Fibroblast of lung (primary cell): ENCODE measurements around the gene SH3TC1. TPM values are rescaled to one million over a fixed set of nuclear protein-coding genes. Genes with fewer than 3 reads are reported as not detected.

ENCODE experiments used
- DNase-seq, 2 donors: peaks; one replicate each; pipeline versions ENCODE4 v3.0.0 to v3.0.0-alpha.2; 2010; ENCODE audit warnings: low read depth in 2 of 2
- H2AFZ ChIP-seq: 2 replicates; pipeline ENCODE4 v1.5.1; 2012; ENCODE audit warnings: low read length, control low read depth, inconsistent platforms
- H3K27ac ChIP-seq: 2 replicates; pipeline ENCODE4 v1.5.1; 2011; ENCODE audit warnings: low read length, control low read depth; ENCODE audit not compliant: insufficient read depth
- H3K27me3 ChIP-seq: 2 replicates; pipeline ENCODE4 v1.5.1; 2011; ENCODE audit warnings: mild to moderate bottlenecking, low read length; ENCODE audit not compliant: control insufficient read depth, insufficient read depth
- H3K36me3 ChIP-seq: 2 replicates; pipeline ENCODE4 v1.5.1; 2011; ENCODE audit warnings: low read length; ENCODE audit not compliant: control insufficient read depth, insufficient read depth
- H3K4me1 ChIP-seq: 2 replicates; pipeline ENCODE4 v1.5.1; 2011; ENCODE audit warnings: low read length; ENCODE audit not compliant: control insufficient read depth, insufficient read depth; ENCODE audit errors: extremely low read depth
- H3K4me2 ChIP-seq: 2 replicates; pipeline ENCODE4 v1.5.1; 2011; ENCODE audit warnings: low read length, control low read depth; ENCODE audit not compliant: insufficient read depth; ENCODE audit errors: extremely low read depth
- H3K4me3 ChIP-seq, 4 experiments: fragments of 200-600 bp in 1 of 4; sonication (generic) in 1 of 4; replicated peaks in 1 of 4; 2 replicates each; pipeline ENCODE4 v1.5.1; 2011 to 2016; ENCODE audit warnings: low read length in 4 of 4, low read depth in 3 of 4, mild to moderate bottlenecking in 3 of 4, control low read depth in 2 of 4, inconsistent platforms in 1 of 4, mixed read lengths in 1 of 4; ENCODE audit not compliant: insufficient read depth in 1 of 4; ENCODE audit errors: control extremely low read depth in 1 of 4
- H3K79me2 ChIP-seq: 2 replicates; pipeline ENCODE4 v1.5.1; 2012; ENCODE audit warnings: mild to moderate bottlenecking, low read length, inconsistent platforms; ENCODE audit not compliant: control insufficient read depth, insufficient read depth
- H3K9ac ChIP-seq: 2 replicates; pipeline ENCODE4 v1.5.1; 2011; ENCODE audit warnings: mild to moderate bottlenecking, low read length, control low read depth; ENCODE audit not compliant: insufficient read depth
- H3K9me3 ChIP-seq: 2 replicates; pipeline ENCODE4 v1.5.1; 2012; ENCODE audit warnings: low read depth, low read length; ENCODE audit not compliant: control insufficient read depth, insufficient read depth
- H4K20me1 ChIP-seq: 2 replicates; pipeline ENCODE4 v1.5.1; 2011; ENCODE audit warnings: low read length; ENCODE audit not compliant: control insufficient read depth, insufficient read depth; ENCODE audit errors: extremely low read depth
- EZH2 ChIP-seq: IDR thresholded peaks from 2 replicates; pipeline ENCODE4 v1.5.1; 2012; ENCODE audit warnings: low read length, control low read depth, mild to moderate bottlenecking; ENCODE audit errors: missing control alignments
- polyA plus RNA-seq, 2 donors: library from polyadenylated mRNA; depleted of rRNA in 1 of 2; stranded (reverse) in 1 of 2; unstranded in 1 of 2; fragments of >200 nt; gene quantifications; 2 replicates each; pipeline ENCODE4 v1.2.1, GENCODE V29; 2011 to 2012; ENCODE audit warnings: missing spikeins in 1 of 2
- total RNA-seq: library from RNA; depleted of rRNA; stranded (reverse); fragments of >200 nt; gene quantifications from 2 replicates; pipeline ENCODE4 v1.2.1, GENCODE V29; 2014
- TF ChIP-seq, protein P1 (sequence below), 2 donors: IDR thresholded peaks in 1 of 2; conservative IDR thresholded peaks in 1 of 2; 1 replicate in 1 of 2; 2 replicates in 1 of 2; pipeline ENCODE4 v1.5.1; 2011 to 2012; ENCODE audit warnings: low read length in 2 of 2, control low read depth in 1 of 2, inconsistent platforms in 1 of 2, low read depth in 1 of 2, mild to moderate bottlenecking in 1 of 2

The SH3TC1 gene
- total and polyA plus RNA-seq, 2 donors (not counting 1 experiment from before 2014, with no cell fraction given): 3.3 to 11.6 TPM

DNA sequence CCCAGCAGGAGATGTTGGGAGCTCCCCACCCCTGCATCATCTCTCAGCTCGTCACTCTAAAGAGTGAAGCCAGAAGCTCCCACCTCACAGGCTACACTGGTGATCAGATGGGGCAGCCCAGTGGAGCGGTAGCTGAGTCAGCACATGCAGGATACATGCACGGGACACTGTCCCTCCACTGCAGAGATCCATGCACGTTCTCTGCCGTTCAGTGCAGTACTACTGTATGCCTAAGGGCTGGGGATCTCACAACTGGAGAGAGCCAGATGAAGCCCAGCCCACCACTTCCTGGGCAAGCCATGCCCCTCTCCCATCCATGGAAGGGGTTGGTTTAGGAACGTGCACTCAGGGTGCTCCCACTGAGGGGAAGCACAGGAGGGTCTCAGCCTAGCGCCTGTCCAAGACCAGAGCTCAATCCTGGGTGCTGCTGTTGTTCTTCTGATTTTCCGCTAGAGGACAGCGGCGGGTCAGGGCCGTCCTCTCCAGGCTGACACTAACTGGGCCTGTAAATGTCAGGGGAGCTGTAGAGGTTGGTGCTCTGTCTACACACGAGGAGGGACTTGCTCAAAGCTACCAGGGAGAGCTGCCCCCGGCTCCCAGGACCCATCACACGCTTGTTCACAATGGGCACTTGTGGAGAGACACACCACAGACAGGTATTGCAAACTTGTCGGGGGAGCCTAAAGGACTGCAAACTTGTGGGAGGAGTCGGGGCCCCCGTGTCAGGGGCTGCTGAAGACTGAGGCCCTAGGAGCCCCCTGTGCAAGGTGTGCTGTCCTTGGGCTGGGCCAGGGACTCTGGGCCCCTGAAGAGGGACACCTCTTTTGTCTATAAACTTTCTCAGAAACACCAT, 22.3 kb upstream of the SH3TC1 start:
- Histone ChIP-seq H2AFZ (no peak overlapping the region), H3K27me3 (peaks cover under 1% of the 10 kb centered on the region), H4K20me1 (no peaks in the 10 kb centered on the region), H3K4me3 (no peak overlapping the region), H3K9me3 (no peaks in the 10 kb centered on the region), H3K4me2 (no peak overlapping the region), H3K36me3 (no peaks in the 10 kb centered on the region), H3K27ac (no peak overlapping the region), H3K79me2 (no peaks in the 10 kb centered on the region), H3K9ac (no peak overlapping the region), H3K4me1 (no peaks in the 10 kb centered on the region)
- DNase-seq: peak; percentile 38 to 63
- TF ChIP-seq, protein P1, sequence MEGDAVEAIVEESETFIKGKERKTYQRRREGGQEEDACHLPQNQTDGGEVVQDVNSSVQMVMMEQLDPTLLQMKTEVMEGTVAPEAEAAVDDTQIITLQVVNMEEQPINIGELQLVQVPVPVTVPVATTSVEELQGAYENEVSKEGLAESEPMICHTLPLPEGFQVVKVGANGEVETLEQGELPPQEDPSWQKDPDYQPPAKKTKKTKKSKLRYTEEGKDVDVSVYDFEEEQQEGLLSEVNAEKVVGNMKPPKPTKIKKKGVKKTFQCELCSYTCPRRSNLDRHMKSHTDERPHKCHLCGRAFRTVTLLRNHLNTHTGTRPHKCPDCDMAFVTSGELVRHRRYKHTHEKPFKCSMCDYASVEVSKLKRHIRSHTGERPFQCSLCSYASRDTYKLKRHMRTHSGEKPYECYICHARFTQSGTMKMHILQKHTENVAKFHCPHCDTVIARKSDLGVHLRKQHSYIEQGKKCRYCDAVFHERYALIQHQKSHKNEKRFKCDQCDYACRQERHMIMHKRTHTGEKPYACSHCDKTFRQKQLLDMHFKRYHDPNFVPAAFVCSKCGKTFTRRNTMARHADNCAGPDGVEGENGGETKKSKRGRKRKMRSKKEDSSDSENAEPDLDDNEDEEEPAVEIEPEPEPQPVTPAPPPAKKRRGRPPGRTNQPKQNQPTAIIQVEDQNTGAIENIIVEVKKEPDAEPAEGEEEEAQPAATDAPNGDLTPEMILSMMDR (conservative IDR thresholded peaks at IDR 0.05 in 1 of 2, IDR thresholded peaks at IDR 0.05 in 1 of 2; ENCODE audit: low read depth in 1 of 2, low read length in 2 of 2): peak; percentile 77 to 93
- TF ChIP-seq EZH2: no peak

DNA sequence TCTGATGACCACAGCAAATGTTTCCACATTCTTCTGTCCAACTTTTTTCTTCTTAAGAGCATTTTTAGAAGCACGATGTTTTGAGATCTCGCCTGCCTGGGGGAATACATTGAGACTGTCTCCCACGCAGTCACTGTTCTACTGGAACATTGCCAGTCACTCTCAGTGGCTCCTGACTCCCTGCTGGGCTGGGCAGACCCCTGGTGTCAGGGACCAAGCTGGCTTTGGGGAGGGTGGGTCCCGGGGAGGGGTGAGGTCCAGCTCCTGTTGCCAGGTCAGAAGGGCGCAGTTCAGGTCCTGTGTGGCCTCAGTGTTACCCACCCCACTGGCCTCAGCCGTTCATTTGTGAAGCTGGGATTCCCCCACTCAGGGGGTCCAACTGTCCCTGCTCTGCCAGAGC, 21.5 kb upstream of the SH3TC1 start:
- H2AFZ ChIP-seq: no peak overlapping the region
- H3K27me3 ChIP-seq: no peaks in the 10 kb centered on the region
- H3K9ac ChIP-seq: no peak overlapping the region
- DNase-seq: no peak
- H3K36me3 ChIP-seq: no peaks in the 10 kb centered on the region
- H3K27ac ChIP-seq: no peak overlapping the region
- no peak overlapping the region for H3K4me3 ChIP-seq
- no peaks in the 10 kb centered on the region for H4K20me1 ChIP-seq
- H3K4me2 ChIP-seq: no peak overlapping the region
- peaks cover 5% of the 10 kb centered on the region for H3K4me1 ChIP-seq
- no peaks in the 10 kb centered on the region for H3K79me2 ChIP-seq
- no peak for TF ChIP-seq EZH2
- TF ChIP-seq, protein P1 (conservative IDR thresholded peaks at IDR 0.05 in 1 of 2, IDR thresholded peaks at IDR 0.05 in 1 of 2; ENCODE audit: low read depth in 1 of 2, low read length in 2 of 2): no peak
- no peaks in the 10 kb centered on the region for H3K9me3 ChIP-seq

DNA sequence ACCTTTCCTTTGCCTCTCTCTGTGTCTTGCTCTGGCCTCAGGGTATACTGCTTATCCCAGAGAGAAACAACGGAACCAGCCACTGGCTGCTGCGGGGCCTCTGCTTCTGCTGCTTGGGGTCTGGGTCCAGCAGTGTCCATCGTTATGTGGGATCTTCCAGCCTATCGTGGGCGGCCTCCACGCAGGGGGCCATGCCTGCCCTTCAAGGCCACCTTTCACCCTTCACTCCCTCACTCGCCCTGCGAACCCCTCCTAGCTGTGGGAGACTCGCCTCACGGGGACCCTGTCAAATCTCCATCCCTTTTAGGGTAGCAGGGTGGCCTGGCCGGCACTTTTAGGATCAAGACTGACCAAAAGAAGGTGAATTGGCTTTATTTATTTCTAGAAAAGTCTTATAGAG, 21.1 kb upstream of the SH3TC1 start:
- H3K4me3 ChIP-seq: no peak overlapping the region
- TF ChIP-seq EZH2: no peak
- TF ChIP-seq, protein P1 (conservative IDR thresholded peaks at IDR 0.05 in 1 of 2, IDR thresholded peaks at IDR 0.05 in 1 of 2; ENCODE audit: low read depth in 1 of 2, low read length in 2 of 2): no peak
- H3K27me3 ChIP-seq: no peaks in the 10 kb centered on the region
- H3K79me2 ChIP-seq: no peaks in the 10 kb centered on the region
- no peaks in the 10 kb centered on the region for H3K36me3 ChIP-seq
- H3K9ac ChIP-seq: no peak overlapping the region
- no peak overlapping the region for H3K27ac ChIP-seq
- no peak overlapping the region for H2AFZ ChIP-seq
- H3K9me3 ChIP-seq: no peaks in the 10 kb centered on the region
- H3K4me2 ChIP-seq: no peak overlapping the region
- H3K4me1 ChIP-seq: peaks cover 9% of the 10 kb centered on the region
- DNase-seq: no peak
- H4K20me1 ChIP-seq: no peaks in the 10 kb centered on the region
